H1 (cell line): ENCODE data around the gene NTN1. TPM values are rescaled to one million over a fixed set of nuclear protein-coding genes. Genes with fewer than 3 reads are reported as not detected.

ENCODE experiments used
- KDM1A ChIP-seq: fragments of 200-600, 300-600 bp; sonication (generic); IDR thresholded peaks from 2 replicates; pipeline ENCODE4 v1.7.1; 2016; ENCODE audit warnings: mild to moderate bottlenecking, low read length, borderline replicate concordance
- USF2 ChIP-seq: IDR thresholded peaks from 2 replicates; pipeline ENCODE4 v1.6.1; 2011; ENCODE audit warnings: low read length, improper control_type of control experiment
- polyA plus RNA-seq, 7 experiments: library from polyadenylated mRNA; depleted of rRNA in 3 of 7; stranded (reverse) in 5 of 7; unstranded in 2 of 7; fragments of >200 nt in 5 of 7; fragments of 200-250 nt in 2 of 7; gene quantifications; 1 replicate in 5 of 7; 2 replicates in 1 of 7; 4 replicates in 1 of 7; pipeline versions ENCODE4 v1.2.1 to v1.2.3, GENCODE V29; 2011 to 2013; ENCODE audit warnings: missing spikeins in 2 of 7, mixed read lengths in 2 of 7
- total RNA-seq: library from RNA; stranded (reverse); fragmentation: NEBNext Ultra II Directional; extraction: Animal tissue kit (Norgen Biotek cat#: 25700); gene quantifications from 2 replicates; pipeline ENCODE4 v1.2.1, GENCODE V29; 2021

NTN1 gene
- total and polyA plus RNA-seq, 2 of the 8 experiments (the other 6 are each of a cell fraction or from before 2014, with no cell fraction given), result 2.0 to 2.3 TPM

GRCh38 chr17:9230861-9231260 lies 209.6 kb downstream of the NTN1 start (continued):
- TF ChIP-seq USF2, result no peak
- TF ChIP-seq KDM1A, result no peak
